Pericardium fibroblast (primary cell): ENCODE measurements around the gene NR3C1. TPM values are rescaled to one million over a fixed set of nuclear protein-coding genes. Genes with fewer than 3 reads are reported as not detected.

Source experiments
- total RNA-seq: library from RNA; depleted of rRNA; stranded (reverse); fragments of >200 nt; gene quantifications from 2 replicates; pipeline ENCODE4 v1.2.3, GENCODE V29; 2015

NR3C1 gene
- total RNA-seq, result 30.5 and 37.3 TPM in 2 replicates

DNA sequence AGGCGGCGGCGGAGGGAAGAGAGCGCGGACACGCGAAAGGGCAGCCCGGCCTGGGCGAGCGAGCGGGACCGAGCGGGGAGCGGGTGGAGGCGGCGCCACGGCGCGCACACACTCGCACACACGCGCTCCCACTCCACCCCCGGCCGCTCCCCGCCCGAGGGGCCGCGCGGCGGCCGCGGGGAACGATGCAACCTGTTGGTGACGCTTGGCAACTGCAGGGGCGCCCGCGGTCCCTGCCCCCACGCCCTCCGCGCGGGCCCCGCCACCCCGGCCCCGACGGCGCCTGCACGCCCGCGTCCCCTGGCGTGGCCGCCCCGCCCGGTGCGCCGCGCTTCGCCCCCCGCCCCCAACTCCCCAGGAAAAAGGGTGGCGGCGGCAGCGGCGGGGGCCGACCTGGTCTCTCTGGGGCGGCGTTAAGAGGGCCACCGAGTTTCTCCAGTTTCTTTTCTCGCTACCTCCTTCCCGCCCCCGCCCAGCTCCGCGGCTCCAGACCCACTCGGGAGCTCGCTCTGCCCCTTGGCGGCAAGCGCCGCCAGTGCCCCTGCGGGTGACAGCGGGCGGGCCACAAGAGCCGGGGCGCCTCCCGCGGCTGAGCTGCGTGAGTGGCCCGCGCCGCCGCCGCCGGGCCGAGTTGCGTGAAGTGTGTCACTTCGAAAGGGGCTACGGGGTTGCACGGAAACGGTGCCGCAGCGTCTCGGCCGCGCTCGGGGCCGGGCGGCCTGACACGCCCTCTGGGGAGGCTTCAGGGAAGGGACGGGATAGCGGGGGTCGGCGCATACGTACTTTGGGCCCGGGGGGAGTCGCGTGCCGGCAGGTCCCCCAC lies at the start of gene NR3C1:
NR3C1 (minus strand) TSS at position 94 of the 823 bp plus-strand sequence. CDS start 2,847 bp downstream, outside the sequence.

